Retinal pigment epithelial cell (primary cell): ENCODE measurements around the gene GALNT17.

Source experiments
- DNase-seq: peaks from one replicate; pipeline ENCODE4 v3.0.0-alpha.2; 2010; ENCODE audit warnings: low read depth
- H3K4me3 ChIP-seq: 2 replicates; pipeline ENCODE4 v1.5.1; 2011; ENCODE audit warnings: mild to moderate bottlenecking, low read length, control low read depth, moderate library complexity
- TF ChIP-seq, protein P1 (sequence below): conservative IDR thresholded peaks from 2 replicates; pipeline ENCODE4 v1.5.1; 2011; ENCODE audit warnings: low read depth, low read length, control low read depth, inconsistent platforms

GALNT17 gene

DNA sequence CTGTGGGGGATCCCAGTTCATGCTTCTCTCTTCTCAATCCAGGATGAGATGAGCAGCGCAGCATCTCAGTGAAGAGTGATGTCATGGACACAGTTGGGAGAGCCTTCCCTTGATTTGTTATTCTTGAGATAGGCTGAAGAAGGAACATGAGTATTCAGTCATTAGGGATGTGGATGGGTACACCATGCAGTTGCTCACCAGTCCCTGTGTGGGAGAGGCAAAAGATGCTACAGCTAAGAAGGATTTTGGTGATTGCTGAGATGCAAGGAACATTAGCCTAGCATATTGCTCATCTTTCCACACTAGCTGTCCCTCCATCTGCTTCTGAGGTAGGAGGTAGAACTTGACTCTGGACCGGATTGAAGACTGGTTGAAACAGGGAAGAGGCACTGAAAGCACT, 179.6 kb downstream of the GALNT17 start:
- TF ChIP-seq, protein P1, sequence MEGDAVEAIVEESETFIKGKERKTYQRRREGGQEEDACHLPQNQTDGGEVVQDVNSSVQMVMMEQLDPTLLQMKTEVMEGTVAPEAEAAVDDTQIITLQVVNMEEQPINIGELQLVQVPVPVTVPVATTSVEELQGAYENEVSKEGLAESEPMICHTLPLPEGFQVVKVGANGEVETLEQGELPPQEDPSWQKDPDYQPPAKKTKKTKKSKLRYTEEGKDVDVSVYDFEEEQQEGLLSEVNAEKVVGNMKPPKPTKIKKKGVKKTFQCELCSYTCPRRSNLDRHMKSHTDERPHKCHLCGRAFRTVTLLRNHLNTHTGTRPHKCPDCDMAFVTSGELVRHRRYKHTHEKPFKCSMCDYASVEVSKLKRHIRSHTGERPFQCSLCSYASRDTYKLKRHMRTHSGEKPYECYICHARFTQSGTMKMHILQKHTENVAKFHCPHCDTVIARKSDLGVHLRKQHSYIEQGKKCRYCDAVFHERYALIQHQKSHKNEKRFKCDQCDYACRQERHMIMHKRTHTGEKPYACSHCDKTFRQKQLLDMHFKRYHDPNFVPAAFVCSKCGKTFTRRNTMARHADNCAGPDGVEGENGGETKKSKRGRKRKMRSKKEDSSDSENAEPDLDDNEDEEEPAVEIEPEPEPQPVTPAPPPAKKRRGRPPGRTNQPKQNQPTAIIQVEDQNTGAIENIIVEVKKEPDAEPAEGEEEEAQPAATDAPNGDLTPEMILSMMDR = no peak

DNA sequence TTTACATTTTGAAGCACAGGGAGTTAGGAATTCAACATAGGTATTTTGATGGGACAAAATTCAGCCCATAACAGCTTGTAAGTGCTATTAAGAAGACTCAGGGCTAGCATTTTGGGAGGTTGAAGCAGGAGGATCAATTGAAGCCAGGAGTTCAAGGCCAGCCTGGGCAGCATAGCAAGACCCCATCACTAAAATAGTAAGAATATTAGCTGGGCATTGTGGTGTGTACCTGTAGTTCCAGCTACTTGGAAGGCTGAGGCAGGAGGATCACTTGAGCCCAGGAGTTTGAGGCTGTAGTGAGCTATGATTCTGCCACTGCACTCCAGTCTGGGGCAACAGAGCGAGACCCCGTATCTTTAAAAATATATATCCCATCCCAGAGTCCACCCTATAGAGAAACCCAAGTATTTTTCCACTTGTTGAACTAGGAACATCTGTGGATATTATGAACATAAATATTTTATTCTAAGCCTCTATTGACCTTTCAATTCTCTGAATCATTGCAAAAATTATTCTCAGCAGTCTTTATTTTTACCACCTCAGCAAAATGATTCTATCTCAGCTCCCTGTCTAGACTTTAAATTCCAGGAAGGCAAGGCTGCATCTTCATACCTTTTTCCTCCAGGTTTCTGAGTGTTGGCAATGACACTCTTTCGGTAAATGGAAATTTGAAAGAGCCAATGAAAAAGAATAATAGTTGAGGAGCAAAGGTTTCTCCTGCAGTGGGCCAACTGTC, 181.0 kb downstream of the GALNT17 start:
- DNase-seq = no peak
- TF ChIP-seq, protein P1 = no peak
- no peak overlapping the region for H3K4me3 ChIP-seq

More for the DNA sequence above, 179.6 kb downstream of the GALNT17 start:
- H3K4me3 ChIP-seq = no peak overlapping the region
- DNase-seq = no peak

GRCh38 chr7:71313553-71313952, 181.6 kb downstream of the GALNT17 start:
- no peak for DNase-seq
- TF ChIP-seq, protein P1 = no peak
- H3K4me3 ChIP-seq = no peak overlapping the region

GRCh38 chr7:71320916-71321315, 189.0 kb downstream of the GALNT17 start:
- TF ChIP-seq, protein P1 = no peak
- H3K4me3 ChIP-seq = no peak overlapping the region
- no peak for DNase-seq

GRCh38 chr7:71322201-71322600, 190.3 kb downstream of the GALNT17 start:
- TF ChIP-seq, protein P1 = no peak
- DNase-seq = no peak
- no peak overlapping the region for H3K4me3 ChIP-seq

- no peak for DNase-seq
- H3K4me3 ChIP-seq = no peak overlapping the region
- TF ChIP-seq, protein P1 = no peak
Measured at GRCh38 chr7:71323726-71324125, 191.8 kb downstream of the GALNT17 start.

DNA sequence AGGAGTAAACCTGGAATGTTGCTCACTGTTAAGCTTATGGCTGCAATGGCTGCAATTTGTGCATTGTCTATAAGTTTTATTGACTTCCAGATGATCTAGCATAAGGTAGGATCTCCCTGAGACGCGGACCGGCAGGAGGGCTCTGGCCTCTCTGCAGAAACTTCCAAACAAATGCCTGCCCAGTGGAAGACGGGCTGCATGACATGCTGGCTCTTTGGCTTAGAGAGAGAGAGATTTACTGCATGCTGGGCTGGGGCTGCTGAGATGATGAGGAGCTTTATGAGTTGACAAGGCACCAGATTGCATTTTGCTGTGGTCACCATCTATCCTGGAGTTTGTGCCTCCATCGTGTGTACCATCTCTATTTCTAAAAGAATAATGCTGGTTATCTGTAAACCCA, 193.2 kb downstream of the GALNT17 start:
- H3K4me3 ChIP-seq = no peak overlapping the region
- no peak for DNase-seq
- TF ChIP-seq, protein P1 = no peak
